MCF 10A (cell line): ENCODE measurements around the gene SYT1. TPM values are rescaled to one million over a fixed set of nuclear protein-coding genes. Genes with fewer than 3 reads are reported as not detected.
"Not testable (repeated sequence)": the region's sequence is repeated elsewhere in the genome, so short reads cannot be mapped to it uniquely, and the experiment has no call there.

Experiments
- BruUV-seq: library from RNA; stranded (reverse); fragments of 400-500 nt; replicated peaks from 2 replicates; lab custom pipeline; 2021; lab: Mats Ljungman, UMichigan
- CTCF ChIA-PET: fragments of 300-600 bp; sonication (Branson Sonifier 250); formaldehyde crosslinking; extraction: SDS; loops from one replicate; lab custom pipeline; 2021; ENCODE audit warnings: antibody characterized with exemption, inconsistent platforms; lab: Yijun Ruan, JAX
- POLR2A ChIA-PET: fragments of 300-600, 350-650 bp; sonication (Branson Sonifier 250); formaldehyde crosslinking; extraction: SDS; loops from one replicate; lab custom pipeline; 2020; ENCODE audit warnings: antibody characterized with exemption, inconsistent platforms; lab: Yijun Ruan, JAX
- DNase-seq: peaks from one replicate; pipeline ENCODE4 v3.0.0-alpha.2; 2018; ENCODE audit not compliant: unreplicated experiment
- H3K27ac Mint-ChIP-seq: one replicate; pipeline ENCODE4 v1.8.0; 2022; ENCODE audit warnings: mild to moderate bottlenecking, low read depth, mixed read lengths; ENCODE audit not compliant: unreplicated experiment
- H3K27me3 Mint-ChIP-seq: one replicate; pipeline ENCODE4 v1.8.0; 2022; ENCODE audit warnings: mixed read lengths; ENCODE audit not compliant: insufficient read depth, unreplicated experiment
- H3K36me3 Mint-ChIP-seq: one replicate; pipeline ENCODE4 v1.8.0; 2022; ENCODE audit warnings: mild to moderate bottlenecking, moderate library complexity, mixed read lengths; ENCODE audit not compliant: insufficient read depth, unreplicated experiment
- H3K4me1 Mint-ChIP-seq: one replicate; pipeline ENCODE4 v1.8.0; 2022; ENCODE audit warnings: mixed read lengths; ENCODE audit not compliant: insufficient read depth, unreplicated experiment
- H3K4me3 Mint-ChIP-seq: one replicate; pipeline ENCODE4 v1.8.0; 2022; ENCODE audit warnings: mild to moderate bottlenecking, moderate library complexity, mixed read lengths; ENCODE audit not compliant: unreplicated experiment
- H3K9me3 Mint-ChIP-seq: one replicate; pipeline ENCODE4 v1.8.0; 2022; ENCODE audit warnings: mixed read lengths; ENCODE audit not compliant: unreplicated experiment
- intact Hi-C: fragments of 100-400 bp; cut with micrococcal nuclease; formaldehyde crosslinking; loops from 2 replicates; pipeline ENCODE4 v1.14.1; 2022
- total RNA-seq: library from RNA; stranded (reverse); gene quantifications from 2 replicates; pipeline ENCODE4 v1.2.3, GENCODE V29; 2022
- TF ChIP-seq, protein P1 (sequence below): fragments of 200-600 bp; IDR thresholded peaks from one replicate; pipeline ENCODE4 v1.8.0; 2022; ENCODE audit warnings: antibody characterized with exemption, mild to moderate bottlenecking; ENCODE audit not compliant: unreplicated experiment

SYT1 gene
- total RNA-seq, 1 experiment from 2014 or later = 7.4 TPM

- Mint-ChIP-seq H3K27me3 (no peaks in the 10 kb centered on the region), H3K36me3 (peaks cover 5% of the 10 kb centered on the region), H3K9me3 (no peaks in the 10 kb centered on the region), H3K4me3 (no peak overlapping the region), H3K4me1 (no peaks in the 10 kb centered on the region), H3K27ac (no peak overlapping the region)
- no peak for DNase-seq
- TF ChIP-seq, protein P1, sequence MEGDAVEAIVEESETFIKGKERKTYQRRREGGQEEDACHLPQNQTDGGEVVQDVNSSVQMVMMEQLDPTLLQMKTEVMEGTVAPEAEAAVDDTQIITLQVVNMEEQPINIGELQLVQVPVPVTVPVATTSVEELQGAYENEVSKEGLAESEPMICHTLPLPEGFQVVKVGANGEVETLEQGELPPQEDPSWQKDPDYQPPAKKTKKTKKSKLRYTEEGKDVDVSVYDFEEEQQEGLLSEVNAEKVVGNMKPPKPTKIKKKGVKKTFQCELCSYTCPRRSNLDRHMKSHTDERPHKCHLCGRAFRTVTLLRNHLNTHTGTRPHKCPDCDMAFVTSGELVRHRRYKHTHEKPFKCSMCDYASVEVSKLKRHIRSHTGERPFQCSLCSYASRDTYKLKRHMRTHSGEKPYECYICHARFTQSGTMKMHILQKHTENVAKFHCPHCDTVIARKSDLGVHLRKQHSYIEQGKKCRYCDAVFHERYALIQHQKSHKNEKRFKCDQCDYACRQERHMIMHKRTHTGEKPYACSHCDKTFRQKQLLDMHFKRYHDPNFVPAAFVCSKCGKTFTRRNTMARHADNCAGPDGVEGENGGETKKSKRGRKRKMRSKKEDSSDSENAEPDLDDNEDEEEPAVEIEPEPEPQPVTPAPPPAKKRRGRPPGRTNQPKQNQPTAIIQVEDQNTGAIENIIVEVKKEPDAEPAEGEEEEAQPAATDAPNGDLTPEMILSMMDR = no peak
- no TSS peak for BruUV-seq
- intact Hi-C loops = no loop called here
- ChIA-PET CTCF (no interaction called here), POLR2A (no interaction called here)
Observed at GRCh38 chr12:79033788-79034187, 169.2 kb downstream of the SYT1 start.

- H3K4me1 Mint-ChIP-seq, H3K27me3 Mint-ChIP-seq, H3K9me3 Mint-ChIP-seq, H3K36me3 Mint-ChIP-seq, POLR2A ChIA-PET, BruUV-seq, intact Hi-C loops, CTCF ChIA-PET, DNase-seq, H3K27ac Mint-ChIP-seq, H3K4me3 Mint-ChIP-seq: not testable (repeated sequence)
Observed at GRCh38 chr12:79044748-79045147, 180.2 kb downstream of the SYT1 start.

DNA sequence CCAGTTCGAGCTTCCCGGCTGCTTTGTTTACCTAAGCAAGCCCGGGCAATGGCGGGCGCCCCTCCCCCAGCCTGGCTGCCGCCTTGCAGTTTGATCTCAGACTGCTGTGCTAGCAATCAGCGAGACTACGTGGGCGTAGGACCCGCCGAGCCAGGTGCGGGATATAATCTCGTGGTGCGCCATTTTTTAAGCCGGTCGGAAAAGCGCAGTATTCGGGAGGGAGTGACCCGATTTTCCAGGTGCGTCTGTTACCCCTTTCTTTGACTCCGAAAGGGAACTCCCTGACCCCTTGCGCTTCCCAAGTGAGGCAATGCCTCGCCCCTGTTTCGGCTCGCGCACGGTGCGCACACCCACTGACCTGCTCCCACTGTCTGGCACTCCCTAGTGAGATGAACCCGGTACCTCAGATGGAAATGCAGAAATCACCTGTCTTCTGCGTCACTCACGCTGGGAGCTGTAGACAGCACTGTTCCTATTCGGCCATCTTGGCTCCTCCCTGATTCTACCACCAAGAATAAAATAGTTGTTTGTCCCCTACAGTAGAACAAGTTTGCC, 180.7 kb downstream of the SYT1 start:
- POLR2A ChIA-PET, H3K36me3 Mint-ChIP-seq, H3K27me3 Mint-ChIP-seq, BruUV-seq, H3K9me3 Mint-ChIP-seq, H3K4me3 Mint-ChIP-seq, intact Hi-C loops, H3K4me1 Mint-ChIP-seq, DNase-seq, H3K27ac Mint-ChIP-seq: not testable (repeated sequence)
- CTCF ChIA-PET = interaction anchor here (0.7 kb wide), 1 partner anchor 91 kb away, joined by 5 read pairs; no protein-coding TSS in a partner anchor

GRCh38 chr12:79046021-79046420, 181.4 kb downstream of the SYT1 start:
- POLR2A ChIA-PET = no interaction called here
- H3K36me3 Mint-ChIP-seq = no peaks in the 10 kb centered on the region
- no peaks in the 10 kb centered on the region for H3K4me1 Mint-ChIP-seq
- H3K9me3 Mint-ChIP-seq = no peaks in the 10 kb centered on the region
- TF ChIP-seq, protein P1 = no peak
- DNase-seq = no peak
- H3K27ac Mint-ChIP-seq = no peak overlapping the region
- no TSS peak for BruUV-seq
- intact Hi-C loops = no loop called here
- no peaks in the 10 kb centered on the region for H3K27me3 Mint-ChIP-seq
- CTCF ChIA-PET = interaction anchor here (0.6 to 1.1 kb wide), 3 partner anchors 19 to 105 kb away, joined by 3 to 5 read pairs (median 3); no protein-coding TSS in a partner anchor
- H3K4me3 Mint-ChIP-seq = no peak overlapping the region

- BruUV-seq = no TSS peak
- Mint-ChIP-seq H3K4me3 (no peak overlapping the region), H3K9me3 (no peaks in the 10 kb centered on the region), H3K27me3 (no peaks in the 10 kb centered on the region), H3K4me1 (no peaks in the 10 kb centered on the region), H3K36me3 (no peaks in the 10 kb centered on the region), H3K27ac (no peak overlapping the region)
- ChIA-PET POLR2A (no interaction called here), CTCF (no interaction called here)
- intact Hi-C loops = no loop called here
- TF ChIP-seq, protein P1 = no peak
- no peak for DNase-seq
Observed at GRCh38 chr12:79048962-79049361, 184.4 kb downstream of the SYT1 start.
